BLaER1 treated with 17β-estradiol and CSF1 and Interleukin-3, amounts not matched to agents 10 nM and 100 nM (cell line): ENCODE data around the gene ZNF800.
A peak's percentile ranks its signal among the peaks of the same experiment; 100 is the strongest.

Experiments
- H3K27ac ChIP-seq, 11 experiments: shearing (Covaris generic); formaldehyde crosslinking; 2 replicates each; pipeline ENCODE4 v1.8.1; 2022
- H3K27me3 ChIP-seq, 11 experiments: shearing (Covaris generic); formaldehyde crosslinking; 2 replicates each; pipeline ENCODE4 v1.8.1; 2022
- H3K36me3 ChIP-seq, 11 experiments: shearing (Covaris generic); formaldehyde crosslinking; 2 replicates each; pipeline ENCODE4 v1.8.1; 2022
- H3K4me1 ChIP-seq, 10 experiments: shearing (Covaris generic); formaldehyde crosslinking; 2 replicates each; pipeline ENCODE4 v1.8.1; 2022
- H3K4me2 ChIP-seq, 11 experiments: shearing (Covaris generic); formaldehyde crosslinking; 2 replicates each; pipeline ENCODE4 v1.8.1; 2022
- H3K4me3 ChIP-seq, 10 experiments: shearing (Covaris generic); formaldehyde crosslinking; 2 replicates each; pipeline ENCODE4 v1.8.1; 2022
- H3K9ac ChIP-seq, 11 experiments: shearing (Covaris generic); formaldehyde crosslinking; 2 replicates each; pipeline ENCODE4 v1.8.1; 2022
- H3K9me3 ChIP-seq, 11 experiments: shearing (Covaris generic); formaldehyde crosslinking; replicated peaks in 1 of 11; 2 replicates each; pipeline ENCODE4 v1.8.1; 2022
- H4K20me1 ChIP-seq, 11 experiments: shearing (Covaris generic); formaldehyde crosslinking; 2 replicates each; pipeline ENCODE4 v1.8.1; 2022
- Cebpa-rat ChIP-seq, 11 experiments: shearing (Covaris generic); IDR thresholded peaks; 2 replicates each; pipeline ENCODE4 v1.8.1; 2022

Gene ZNF800

GRCh38 chr7:127348247-127348631 lies 44.3 kb downstream of the ZNF800 start:
- no peak overlapping the region for H3K9ac ChIP-seq
- peaks cover 14 to 25% (median 19%) of the 10 kb centered on the region in 11 experiments for H3K27me3 ChIP-seq
- no peak for TF ChIP-seq Cebpa-rat (IDR thresholded peaks at IDR 0.05)
- no peak overlapping the region for H3K27ac ChIP-seq
- H3K36me3 ChIP-seq, result peaks cover 7 to 33% (median 19%) of the 10 kb centered on the region in 11 experiments; a peak in 20 of 22 replicates
- H3K4me3 ChIP-seq, result peak overlapping the region in 1 of 10 experiments; percentile 19; a peak in 1 of 20 replicates
- H4K20me1 ChIP-seq, result peaks cover 0 to 26% (median 3%) of the 10 kb centered on the region in 11 experiments; a peak in 7 of 22 replicates
- H3K9me3 ChIP-seq, result peaks cover 5 to 16% (median 9%) of the 10 kb centered on the region in 11 experiments; a peak in 18 of 22 replicates
- H3K4me1 ChIP-seq, result peaks cover 0 to 4% (median 0%) of the 10 kb centered on the region in 10 experiments; a peak in 2 of 20 replicates
- H3K4me2 ChIP-seq, result peak overlapping the region in 4 of 11 experiments; percentile 15 to 44 (median 25); a peak in 4 of 22 replicates

DNA sequence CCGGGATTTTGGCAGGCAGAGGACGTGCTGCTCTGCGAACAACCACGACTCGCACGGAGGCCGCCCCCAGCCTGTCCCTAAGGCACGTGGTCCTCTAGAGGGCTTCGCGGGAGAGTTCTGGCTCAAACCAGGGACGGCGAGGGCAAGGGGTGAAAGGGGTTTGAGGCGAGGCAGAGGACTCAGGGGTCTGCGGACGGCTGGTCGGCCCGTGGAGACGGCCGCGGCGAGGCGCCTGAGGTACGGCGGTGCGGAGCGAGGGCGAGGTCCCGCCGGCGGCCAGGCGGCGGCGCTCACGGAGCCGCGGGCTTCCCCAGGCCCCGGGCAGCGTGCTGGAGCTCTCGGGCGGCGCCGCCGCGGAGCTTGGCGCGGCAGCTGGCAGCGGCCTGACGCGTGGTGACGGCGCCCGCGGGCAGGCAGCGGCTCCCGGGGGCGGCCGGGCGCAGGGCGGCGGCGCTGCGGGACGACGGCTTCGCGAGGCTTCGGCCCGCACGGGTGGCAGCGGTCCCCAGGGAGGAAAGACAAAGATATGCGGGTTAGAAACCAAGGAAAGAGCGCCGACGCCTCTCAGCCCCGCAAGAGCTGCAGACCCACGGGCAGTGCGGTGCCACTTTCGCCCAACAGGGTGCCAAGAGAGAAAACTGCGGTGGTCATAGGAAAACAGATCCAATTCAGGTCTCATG lies 44.8 kb downstream of the ZNF800 start:
- Histone ChIP-seq H3K4me3 (peak overlapping the region in 3 of 10 experiments; percentile 14 to 32 (median 19); a peak in 2 of 20 replicates), H3K36me3 (peaks cover 7 to 29% (median 15%) of the 10 kb centered on the region in 11 experiments; a peak in 20 of 22 replicates), H4K20me1 (peaks cover 0 to 21% (median 3%) of the 10 kb centered on the region in 11 experiments; a peak in 7 of 22 replicates), H3K9me3 (peaks cover 9 to 19% (median 11%) of the 10 kb centered on the region in 11 experiments; a peak in 19 of 22 replicates), H3K4me2 (peak overlapping the region in 9 of 11 experiments; percentile 6 to 57 (median 29); a peak in 11 of 22 replicates), H3K27me3 (peaks cover 14 to 25% (median 19%) of the 10 kb centered on the region in 11 experiments), H3K27ac (no peak overlapping the region), H3K4me1 (peaks cover 0 to 4% (median 0%) of the 10 kb centered on the region in 10 experiments; a peak in 2 of 20 replicates), H3K9ac (no peak overlapping the region)
- TF ChIP-seq Cebpa-rat (IDR thresholded peaks at IDR 0.05), result no peak

- peaks cover 0 to 4% (median 0%) of the 10 kb centered on the region in 10 experiments; a peak in 2 of 20 replicates for H3K4me1 ChIP-seq
- peaks cover 9 to 21% (median 13%) of the 10 kb centered on the region in 11 experiments; a peak in 19 of 22 replicates for H3K9me3 ChIP-seq
- peaks cover 0 to 12% (median 0%) of the 10 kb centered on the region in 11 experiments; a peak in 6 of 22 replicates for H4K20me1 ChIP-seq
- no peak overlapping the region for H3K4me3 ChIP-seq
- H3K4me2 ChIP-seq, result no peak overlapping the region
- peaks cover 0 to 20% (median 9%) of the 10 kb centered on the region in 11 experiments; a peak in 17 of 22 replicates for H3K36me3 ChIP-seq
- no peak overlapping the region for H3K27ac ChIP-seq
- peaks cover 14 to 25% (median 19%) of the 10 kb centered on the region in 11 experiments for H3K27me3 ChIP-seq
- H3K9ac ChIP-seq, result no peak overlapping the region
- TF ChIP-seq Cebpa-rat (IDR thresholded peaks at IDR 0.05), result no peak
These were observed 45.8 kb downstream of the ZNF800 start for GRCh38 chr7:127346575-127347256.

DNA sequence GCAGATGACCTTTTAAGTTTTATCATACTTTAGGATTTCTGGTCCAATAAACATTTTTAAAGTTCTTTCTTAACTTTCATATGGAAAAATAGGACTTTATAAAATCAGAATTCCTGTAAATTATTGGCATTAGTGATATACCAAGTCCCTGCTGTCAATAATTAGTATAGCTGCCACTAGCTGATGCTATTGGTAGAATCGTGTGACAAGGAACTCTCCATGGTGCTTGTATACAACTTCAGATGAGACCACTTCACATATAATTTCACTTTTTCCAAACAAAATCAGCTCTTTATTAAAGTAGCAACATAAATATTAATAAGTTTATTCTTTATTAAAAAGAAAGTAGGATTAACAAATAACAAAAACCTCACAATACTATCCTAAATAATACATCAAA lies 49.9 kb downstream of the ZNF800 start:
- Histone ChIP-seq H3K36me3 (peaks cover 0 to 3% (median 0%) of the 10 kb centered on the region in 11 experiments; a peak in 5 of 22 replicates), H4K20me1 (0 out of 22 replicates have a peak, but pooled peaks cover 0 to 6% (median 0%) of the 10 kb centered on the region in 11 experiments), H3K4me2 (no peak overlapping the region), H3K27me3 (peaks cover 2 to 7% (median 3%) of the 10 kb centered on the region in 11 experiments; a peak in 21 of 22 replicates), H3K4me3 (no peak overlapping the region), H3K9ac (no peak overlapping the region), H3K9me3 (peaks cover 2 to 13% (median 7%) of the 10 kb centered on the region in 11 experiments; a peak in 19 of 22 replicates), H3K27ac (no peak overlapping the region), H3K4me1 (peaks cover 0 to under 1% (median 0%) of the 10 kb centered on the region in 10 experiments; a peak in 2 of 20 replicates)
- TF ChIP-seq Cebpa-rat (IDR thresholded peaks at IDR 0.05), result no peak

DNA sequence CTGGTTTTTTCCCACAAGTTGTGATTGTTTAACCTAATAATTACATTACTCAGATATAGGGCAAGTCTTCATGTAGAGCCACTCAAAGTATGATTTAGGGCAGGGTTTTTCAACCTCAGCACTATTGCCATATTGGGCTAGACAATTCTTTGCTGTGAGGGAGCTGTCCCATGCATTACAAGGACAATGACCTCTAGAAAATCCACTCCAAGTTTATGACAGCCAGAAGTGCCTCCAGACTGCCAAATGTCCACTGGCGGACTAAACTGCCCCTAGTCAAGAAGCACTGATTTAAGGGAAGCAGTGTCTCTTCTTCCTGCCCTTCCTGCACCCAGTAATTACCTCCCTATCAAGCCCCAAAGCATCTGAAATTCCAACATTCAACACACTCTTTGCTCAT lies 54.4 kb downstream of the ZNF800 start:
- Histone ChIP-seq H3K4me1 (no peaks in the 10 kb centered on the region), H3K9ac (no peak overlapping the region), H3K36me3 (no peaks in the 10 kb centered on the region), H3K4me3 (no peak overlapping the region), H3K4me2 (no peak overlapping the region), H3K27me3 (no peaks in the 10 kb centered on the region), H3K27ac (no peak overlapping the region), H4K20me1 (no peaks in the 10 kb centered on the region), H3K9me3 (peaks cover 0 to 7% (median 5%) of the 10 kb centered on the region in 11 experiments; a peak in 8 of 22 replicates)
- no peak for TF ChIP-seq Cebpa-rat (IDR thresholded peaks at IDR 0.05)

DNA sequence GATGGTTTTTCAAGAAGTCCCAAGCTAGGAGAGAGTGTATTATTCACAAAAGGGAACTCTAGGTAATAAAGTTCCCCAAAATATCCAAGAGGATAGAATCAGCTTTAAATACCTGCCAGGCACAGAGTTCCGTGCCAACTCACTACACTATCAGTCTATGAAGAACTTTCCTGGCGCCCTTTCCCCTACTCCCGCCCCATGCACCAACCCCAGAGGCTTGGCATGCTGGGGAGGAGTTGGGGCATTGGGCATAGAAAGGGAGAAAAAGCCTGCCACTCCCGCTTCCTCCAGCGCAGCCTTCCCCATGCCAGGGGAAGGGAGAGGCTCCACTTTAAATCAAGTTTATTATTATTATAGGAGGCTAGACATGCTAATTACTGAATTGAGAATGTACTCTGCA lies 54.9 kb downstream of the ZNF800 start:
- H3K27me3 ChIP-seq, result no peaks in the 10 kb centered on the region
- no peaks in the 10 kb centered on the region for H3K4me1 ChIP-seq
- H3K27ac ChIP-seq, result no peak overlapping the region
- no peaks in the 10 kb centered on the region for H3K36me3 ChIP-seq
- TF ChIP-seq Cebpa-rat (IDR thresholded peaks at IDR 0.05), result no peak
- H4K20me1 ChIP-seq, result no peaks in the 10 kb centered on the region
- no peak overlapping the region for H3K4me3 ChIP-seq
- H3K4me2 ChIP-seq, result no peak overlapping the region
- H3K9me3 ChIP-seq, result peaks cover 0 to 3% (median under 1%) of the 10 kb centered on the region in 11 experiments; a peak in 8 of 22 replicates
- H3K9ac ChIP-seq, result no peak overlapping the region

DNA sequence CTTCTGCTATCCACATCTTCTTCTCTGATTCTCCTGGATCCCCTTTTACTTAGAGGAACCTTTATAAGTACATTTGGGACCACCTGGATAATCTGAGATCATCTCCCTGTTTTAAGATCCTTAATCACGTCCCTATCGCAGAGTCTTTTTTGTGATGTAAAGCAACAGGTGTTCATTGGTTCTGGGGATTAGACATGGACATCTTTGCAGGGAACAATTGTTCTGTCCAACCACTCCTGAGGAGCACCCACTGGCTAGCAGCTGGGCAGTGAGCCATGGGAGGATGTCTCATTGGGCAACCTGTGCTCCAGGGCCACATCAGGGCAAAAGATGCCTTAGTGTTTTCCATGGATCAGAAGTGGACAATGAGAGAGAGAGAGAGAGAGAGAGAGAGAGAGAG lies 56.0 kb downstream of the ZNF800 start:
- no peak overlapping the region for H3K9ac ChIP-seq
- no peak for TF ChIP-seq Cebpa-rat (IDR thresholded peaks at IDR 0.05)
- no peak overlapping the region for H3K4me3 ChIP-seq
- H3K27me3 ChIP-seq, result no peaks in the 10 kb centered on the region
- H4K20me1 ChIP-seq, result no peaks in the 10 kb centered on the region
- no peaks in the 10 kb centered on the region for H3K36me3 ChIP-seq
- H3K9me3 ChIP-seq, result 0 out of 22 replicates have a peak, but pooled peaks cover 0 to 4% (median 0%) of the 10 kb centered on the region in 11 experiments
- no peak overlapping the region for H3K4me2 ChIP-seq
- H3K27ac ChIP-seq, result no peak overlapping the region
- no peaks in the 10 kb centered on the region for H3K4me1 ChIP-seq

- Histone ChIP-seq H3K9me3 (0 out of 22 replicates have a peak, but pooled peaks cover 0 to 4% (median 0%) of the 10 kb centered on the region in 11 experiments), H3K4me2 (no peak overlapping the region), H3K4me3 (no peak overlapping the region), H3K36me3 (no peaks in the 10 kb centered on the region), H3K4me1 (no peaks in the 10 kb centered on the region), H3K9ac (no peak overlapping the region), H3K27ac (no peak overlapping the region), H4K20me1 (no peaks in the 10 kb centered on the region), H3K27me3 (no peaks in the 10 kb centered on the region)
- no peak for TF ChIP-seq Cebpa-rat (IDR thresholded peaks at IDR 0.05)
These were observed 59.6 kb downstream of the ZNF800 start for GRCh38 chr7:127332880-127333279.

- no peak for TF ChIP-seq Cebpa-rat (IDR thresholded peaks at IDR 0.05)
- no peaks in the 10 kb centered on the region for H4K20me1 ChIP-seq
These were observed 62.4 kb downstream of the ZNF800 start for GRCh38 chr7:127330070-127330469.

More at GRCh38 chr7:127330070-127330469, 62.4 kb downstream of the ZNF800 start:
- Histone ChIP-seq H3K9ac (no peak overlapping the region), H3K36me3 (no peaks in the 10 kb centered on the region), H3K4me1 (no peaks in the 10 kb centered on the region), H3K4me2 (no peak overlapping the region), H3K27ac (no peak overlapping the region), H3K27me3 (no peaks in the 10 kb centered on the region), H3K4me3 (no peak overlapping the region), H3K9me3 (0 out of 22 replicates have a peak, but pooled peaks cover 0 to 4% (median 0%) of the 10 kb centered on the region in 11 experiments)
